Mesenchymal stem cell (in vitro differentiated cells and primary cell): Measurements from ENCODE around the gene GGT7.

ENCODE experiments used
- DNase-seq: peaks from one replicate; pipeline ENCODE4 v3.0.0-alpha.2; 2013
- H2AFZ ChIP-seq: one replicate; pipeline ENCODE4 v1.6.1; 2013; ENCODE audit warnings: low read depth, mild to moderate bottlenecking, control low read depth, inconsistent platforms, low read length, moderate library complexity
- H2AK5ac ChIP-seq: 2 replicates; pipeline ENCODE4 v1.6.1; 2013; ENCODE audit warnings: low read length, moderate library complexity, mild to moderate bottlenecking, inconsistent platforms; ENCODE audit not compliant: severe bottlenecking
- H2BK120ac ChIP-seq: one replicate; pipeline ENCODE4 v1.6.1; 2013; ENCODE audit warnings: low read depth, mild to moderate bottlenecking, inconsistent platforms, low read length, moderate library complexity
- H2BK12ac ChIP-seq, 2 experiments: one replicate each; pipeline ENCODE4 v1.6.1; 2013; ENCODE audit warnings: inconsistent platforms in 2 of 2, low read length in 2 of 2, mild to moderate bottlenecking in 2 of 2, moderate library complexity in 2 of 2, control low read depth in 1 of 2
- H2BK15ac ChIP-seq: one replicate; pipeline ENCODE4 v1.6.1; 2013; ENCODE audit warnings: mild to moderate bottlenecking, low read depth, inconsistent platforms; ENCODE audit not compliant: poor library complexity, severe bottlenecking
- H2BK5ac ChIP-seq: 2 replicates; pipeline ENCODE4 v1.6.1; 2013; ENCODE audit warnings: low read depth, mild to moderate bottlenecking, low read length, control low read depth, inconsistent platforms; ENCODE audit not compliant: poor library complexity, severe bottlenecking
- H3K14ac ChIP-seq, 2 experiments: one replicate each; pipeline ENCODE4 v1.6.1; 2013; ENCODE audit warnings: inconsistent platforms in 2 of 2, low read length in 2 of 2, control low read depth in 1 of 2, mild to moderate bottlenecking in 1 of 2, moderate library complexity in 1 of 2
- H3K18ac ChIP-seq, 2 experiments: one replicate each; pipeline ENCODE4 v1.6.1; 2013; ENCODE audit warnings: inconsistent platforms in 2 of 2, low read length in 2 of 2, control low read depth in 1 of 2, low read depth in 1 of 2, mild to moderate bottlenecking in 1 of 2
- H3K23ac ChIP-seq, 2 experiments: one replicate each; pipeline ENCODE4 v1.6.1; 2013; ENCODE audit warnings: inconsistent platforms in 2 of 2, low read length in 2 of 2, mild to moderate bottlenecking in 2 of 2, moderate library complexity in 2 of 2, control low read depth in 1 of 2
- H3K27ac ChIP-seq: 2 replicates; pipeline ENCODE4 v1.5.1; 2013; ENCODE audit warnings: mild to moderate bottlenecking, moderate library complexity, low read length, control low read depth, inconsistent platforms; ENCODE audit not compliant: poor library complexity, severe bottlenecking
- H3K27me3 ChIP-seq, 2 experiments: 2 replicates each; pipeline versions ENCODE4 v1.6.1 to v1.7.0; 2013; ENCODE audit warnings: low read length in 2 of 2, mild to moderate bottlenecking in 2 of 2, moderate library complexity in 2 of 2, control low read depth in 1 of 2, inconsistent platforms in 1 of 2; ENCODE audit not compliant: control insufficient read depth in 1 of 2, insufficient read depth in 1 of 2
- H3K36me3 ChIP-seq, 2 experiments: 2 replicates each; pipeline versions ENCODE4 v1.6.1 to v1.7.0; 2013; ENCODE audit warnings: low read length in 2 of 2, control low read depth in 1 of 2, inconsistent platforms in 1 of 2, low read depth in 1 of 2, mild to moderate bottlenecking in 1 of 2; ENCODE audit not compliant: insufficient read depth in 2 of 2, control insufficient read depth in 1 of 2
- H3K4ac ChIP-seq, 2 experiments: one replicate each; pipeline ENCODE4 v1.6.1; 2013; ENCODE audit warnings: inconsistent platforms in 2 of 2, low read length in 2 of 2, mild to moderate bottlenecking in 2 of 2, moderate library complexity in 2 of 2, control low read depth in 1 of 2, low read depth in 1 of 2
- H3K4me1 ChIP-seq: 2 replicates; pipeline ENCODE4 v1.6.1; 2013; ENCODE audit warnings: low read depth, low read length, control low read depth; ENCODE audit not compliant: control insufficient read depth, insufficient read depth
- H3K4me2 ChIP-seq: 2 replicates; pipeline ENCODE4 v1.6.1; 2013; ENCODE audit warnings: low read length, mild to moderate bottlenecking, inconsistent platforms; ENCODE audit not compliant: poor library complexity, severe bottlenecking
- H3K4me3 ChIP-seq, 2 experiments: 2 replicates each; pipeline versions ENCODE4 v1.5.1 to v1.7.0; 2013; ENCODE audit warnings: low read length in 2 of 2, mild to moderate bottlenecking in 2 of 2, control low read depth in 1 of 2, low read depth in 1 of 2; ENCODE audit not compliant: insufficient read depth in 1 of 2
- H3K79me1 ChIP-seq: replicated peaks from 2 replicates; pipeline ENCODE4 v1.6.1; 2013; ENCODE audit warnings: mild to moderate bottlenecking, control low read depth, low read length, inconsistent platforms; ENCODE audit not compliant: poor library complexity, severe bottlenecking
- H3K9ac ChIP-seq: 2 replicates; pipeline ENCODE4 v1.7.0; 2013; ENCODE audit warnings: mild to moderate bottlenecking, low read length, moderate library complexity
- H3K9me3 ChIP-seq: 2 replicates; pipeline ENCODE4 v1.7.0; 2013; ENCODE audit warnings: mild to moderate bottlenecking, low read length; ENCODE audit not compliant: control insufficient read depth
- H4K8ac ChIP-seq: one replicate; pipeline ENCODE4 v1.6.1; 2013; ENCODE audit warnings: inconsistent platforms, mild to moderate bottlenecking, low read length, moderate library complexity
- H4K91ac ChIP-seq: one replicate; pipeline ENCODE4 v1.6.1; 2013; ENCODE audit warnings: mild to moderate bottlenecking, low read length, inconsistent platforms
- WGBS: methylation state at CpG from one replicate; pipeline ENCODE4 v1.1.7; 2013; ENCODE audit warnings: mixed read lengths; 5-methylcytosine and 5-hydroxymethylcytosine counted together

GGT7 gene

DNA sequence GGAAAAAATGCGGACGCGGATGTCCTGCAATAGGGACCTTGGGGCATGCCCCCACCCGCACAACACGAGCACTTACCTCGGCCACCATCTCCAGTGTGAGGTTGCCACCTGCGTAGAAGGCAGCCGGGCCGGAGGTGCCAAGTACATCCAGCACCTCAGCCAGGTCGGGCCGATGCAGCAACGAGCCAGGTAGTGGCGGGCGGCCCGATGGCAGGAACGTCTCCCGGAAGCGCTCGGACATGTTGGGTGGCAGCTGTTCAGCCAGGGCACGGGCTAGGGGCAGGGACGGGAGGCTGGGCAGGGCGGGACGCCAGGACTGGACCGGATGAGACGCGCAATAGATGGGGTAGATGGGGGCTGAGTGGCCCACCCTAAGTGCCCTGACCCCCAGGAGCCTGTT lies 13.3 kb downstream of the GGT7 start:
- Histone ChIP-seq H3K4me3 (no peak overlapping the region), H3K14ac (no peak overlapping the region), H3K23ac (no peak overlapping the region), H2BK12ac (no peak overlapping the region), H2AK5ac (no peak overlapping the region), H2AFZ (no peak overlapping the region), H3K36me3 (peaks cover 56 to 57% of the 10 kb centered on the region in 2 experiments), H4K91ac (no peak overlapping the region), H3K27ac (no peak overlapping the region), H2BK5ac (no peak overlapping the region), H3K9ac (no peak overlapping the region), H3K18ac (no peak overlapping the region), H3K4me1 (peaks cover 5% of the 10 kb centered on the region), H3K27me3 (no peaks in the 10 kb centered on the region), H3K79me1 (peaks cover 8% of the 10 kb centered on the region), H4K8ac (no peak overlapping the region), H3K4me2 (no peak overlapping the region), H3K4ac (no peak overlapping the region), H2BK120ac (no peak overlapping the region), H3K9me3 (no peaks in the 10 kb centered on the region), H2BK15ac (no peak overlapping the region)
- no peak for DNase-seq
- 98% methylated on average over 23 of the region's 26 CpGs for WGBS

- Histone ChIP-seq H3K27ac (no peak overlapping the region), H3K27me3 (no peaks in the 10 kb centered on the region), H2AK5ac (no peak overlapping the region), H2BK5ac (no peak overlapping the region), H3K18ac (no peak overlapping the region), H3K9me3 (no peaks in the 10 kb centered on the region), H3K4me3 (no peak overlapping the region), H3K79me1 (no peaks in the 10 kb centered on the region), H2BK15ac (no peak overlapping the region), H4K8ac (no peak overlapping the region), H3K9ac (no peak overlapping the region), H2AFZ (no peak overlapping the region), H3K4me2 (no peak overlapping the region), H3K4me1 (peaks cover 7% of the 10 kb centered on the region), H3K4ac (no peak overlapping the region), H4K91ac (no peak overlapping the region), H2BK12ac (no peak overlapping the region), H3K14ac (no peak overlapping the region), H3K36me3 (peaks cover 49 to 74% of the 10 kb centered on the region in 2 experiments), H3K23ac (no peak overlapping the region), H2BK120ac (no peak overlapping the region)
- WGBS = 100% methylated on average over 2 of the region's 4 CpGs
- DNase-seq = no peak
Measured at GRCh38 chr20:34852298-34852697, 20.4 kb downstream of the GGT7 start.

DNA sequence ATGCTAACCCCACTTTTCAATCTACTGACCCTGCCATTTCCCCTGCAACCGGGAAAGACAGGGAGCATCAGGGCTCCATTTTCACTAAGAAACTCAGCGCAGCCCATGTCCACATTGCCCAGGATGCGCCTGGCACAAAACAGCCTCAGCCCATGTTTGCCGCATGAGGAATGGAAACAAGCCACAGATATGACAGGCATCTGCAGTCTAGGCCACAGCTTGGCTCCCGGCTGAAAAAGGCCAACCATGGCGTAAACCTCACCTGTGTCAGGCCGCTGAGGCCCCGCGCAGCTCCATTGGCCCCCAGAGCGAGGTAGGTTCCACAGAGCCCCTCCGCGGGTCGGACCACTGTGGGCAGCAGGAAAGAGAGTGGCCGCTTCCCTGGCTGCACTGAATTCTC lies 21.7 kb downstream of the GGT7 start:
- Histone ChIP-seq H3K4ac (no peak overlapping the region), H2BK12ac (no peak overlapping the region), H3K23ac (peak overlapping the region in 1 of 2 experiments; percentile 5), H3K4me1 (peaks cover 7% of the 10 kb centered on the region), H3K4me3 (no peak overlapping the region), H3K27me3 (no peaks in the 10 kb centered on the region), H2BK5ac (no peak overlapping the region), H4K91ac (no peak overlapping the region), H2AFZ (no peak overlapping the region), H2BK120ac (no peak overlapping the region), H2BK15ac (no peak overlapping the region), H3K14ac (no peak overlapping the region), H4K8ac (no peak overlapping the region), H3K9ac (no peak overlapping the region), H3K36me3 (peaks cover 40 to 68% of the 10 kb centered on the region in 2 experiments), H3K9me3 (no peaks in the 10 kb centered on the region), H3K79me1 (no peaks in the 10 kb centered on the region), H3K4me2 (no peak overlapping the region), H3K27ac (no peak overlapping the region), H3K18ac (no peak overlapping the region), H2AK5ac (no peak overlapping the region)
- DNase-seq = no peak
- 97% methylated on average over 13 of the region's 14 CpGs for WGBS

DNA sequence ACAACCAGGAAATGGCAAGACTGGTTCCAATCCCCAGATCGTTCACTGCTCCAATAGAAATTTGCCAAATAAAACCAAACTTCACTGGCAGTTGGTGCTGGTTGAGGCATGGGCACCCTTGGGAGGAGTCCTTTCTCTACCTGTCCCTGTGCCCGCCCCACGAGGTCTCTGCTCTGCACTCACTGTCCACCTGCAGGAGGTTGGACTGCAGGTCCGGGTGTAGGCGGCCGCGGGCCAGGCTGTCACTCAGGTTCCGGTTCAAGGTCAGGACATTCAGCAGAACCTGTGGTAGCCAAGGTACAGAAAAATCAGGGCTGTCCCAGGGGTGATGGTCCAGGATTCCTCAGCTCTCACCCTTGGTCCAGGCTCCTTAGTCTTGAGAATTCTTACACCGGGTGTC lies 22.9 kb downstream of the GGT7 start:
- no peak overlapping the region for H3K4me2 ChIP-seq

More for the DNA sequence above, 22.9 kb downstream of the GGT7 start:
- Histone ChIP-seq H3K23ac (no peak overlapping the region), H3K18ac (no peak overlapping the region), H3K4me1 (peaks cover 7% of the 10 kb centered on the region), H3K36me3 (peaks cover 37 to 62% of the 10 kb centered on the region in 2 experiments), H2AFZ (no peak overlapping the region), H3K4ac (no peak overlapping the region), H3K27me3 (no peaks in the 10 kb centered on the region), H3K9ac (no peak overlapping the region), H2BK15ac (no peak overlapping the region), H2BK120ac (no peak overlapping the region), H3K27ac (no peak overlapping the region), H4K91ac (no peak overlapping the region), H2BK12ac (no peak overlapping the region), H3K4me3 (no peak overlapping the region), H2BK5ac (no peak overlapping the region), H3K14ac (no peak overlapping the region), H3K79me1 (no peaks in the 10 kb centered on the region), H2AK5ac (no peak overlapping the region), H4K8ac (no peak overlapping the region), H3K9me3 (no peaks in the 10 kb centered on the region)
- WGBS = 97% methylated on average over 9 of the region's 9 CpGs
- no peak for DNase-seq
